Adrenal gland (tissue), 12 donors: ENCODE results near the gene GRIK1. TPM values are rescaled to one million over a fixed set of nuclear protein-coding genes. Genes with fewer than 3 reads are reported as not detected.

ENCODE experiments used
- DNase-seq, 7 donors: peaks; one replicate each; pipeline ENCODE4 v3.0.0-alpha.2; 2019 to 2020
- H3K27ac ChIP-seq, 5 donors: fragments of 200-600 bp; sonication (generic) in 4 of 5; 1 replicate in 3 of 5; 2 replicates in 2 of 5; pipeline versions ENCODE4 v1.5.1 to v1.8.0; 2016 to 2020; ENCODE audit warnings: mild to moderate bottlenecking in 1 of 5
- H3K27me3 ChIP-seq: fragments of 200-600 bp; 2 replicates; pipeline ENCODE4 v1.8.0; 2021
- H3K36me3 ChIP-seq, 2 donors: fragments of 200-600 bp; replicated peaks in 1 of 2; 1 replicate in 1 of 2; 2 replicates in 1 of 2; pipeline versions ENCODE4 v1.5.1 to v1.8.0; 2018 to 2022
- H3K4me1 ChIP-seq, 2 donors: fragments of 200-600 bp; replicated peaks in 1 of 2; 1 replicate in 1 of 2; 2 replicates in 1 of 2; pipeline versions ENCODE4 v1.5.1 to v1.8.0; 2018 to 2021
- H3K4me3 ChIP-seq, 4 donors: fragments of 200-600 bp; sonication (generic) in 3 of 4; one replicate each; pipeline ENCODE4 v1.5.1; 2016 to 2018
- H3K9me3 ChIP-seq, 3 donors: fragments of 200-600 bp; sonication (generic) in 1 of 3; replicated peaks in 1 of 3; 1 replicate in 2 of 3; 2 replicates in 1 of 3; pipeline versions ENCODE4 v1.5.1 to v1.8.0; 2016 to 2021
- POLR2A ChIP-seq, 2 donors: fragments of 450-650 bp; IDR thresholded peaks; one replicate each; pipeline ENCODE4 v1.6.1; 2017; ENCODE audit warnings: antibody characterized with exemption in 2 of 2, mild to moderate bottlenecking in 2 of 2, moderate library complexity in 1 of 2
- WGBS, 4 donors: extraction: QIAGEN DNeasy Blood & Tissue Kit in 2 of 4; methylation state at CpG; one replicate each; pipeline versions ENCODE4 v1.1.5 to v1.1.7; 2013 to 2017; 5-methylcytosine and 5-hydroxymethylcytosine counted together
- intact Hi-C, 2 donors: fragments of 100-400 bp; cut with DNase I; formaldehyde crosslinking; loops; one replicate each; pipeline versions ENCODE4 v1.14.1 to v1.15.0; 2022 to 2023
- polyA plus RNA-seq, 3 donors: library from polyadenylated mRNA; stranded (reverse); fragments of 200-250 nt in 2 of 3; fragments of 350-450 nt in 1 of 3; fragmentation: Illumina TruSeq in 1 of 3; extraction: RNeasy Lipid Tissue Mini Kit (QIAGEN cat#74804) in 1 of 3; gene quantifications; one replicate each; pipeline ENCODE4 v1.2.3, GENCODE V29; 2013 to 2014
- total RNA-seq, 9 donors: library from RNA; depleted of rRNA in 4 of 9; stranded (reverse); fragments of >200 nt in 4 of 9; fragments of 120-200 nt in 1 of 9; fragmentation: NEBNext Ultra II Directional in 1 of 9; extraction: Animal tissue kit (Norgen Biotek cat#: 25700) in 1 of 9; gene quantifications; one replicate each; pipeline versions ENCODE4 v1.1.0 to v1.2.4, GENCODE V29; 2013 to 2023
- TF ChIP-seq, protein P1 (sequence below), 6 experiments: fragments of 450-650 bp in 4 of 6; fragments of 200-600 bp in 2 of 6; sonication (generic) in 1 of 6; IDR thresholded peaks; 1 replicate in 5 of 6; 2 replicates in 1 of 6; pipeline versions ENCODE4 v1.5.1 to v1.8.0; 2016 to 2021; ENCODE audit warnings: antibody characterized with exemption in 6 of 6, mild to moderate bottlenecking in 2 of 6, moderate library complexity in 1 of 6
- donor health status: healthy with polysubstance abuse.
- donor health status: Bipolar disorder and iron deficiency.
- donor health status: DM: yes; HTN: yes; CAD: no.
- donor health status: DM: no; HTN: no; CAD: no.
- donor health status: DM: no; HTN: no; CAD: no.
- donor health status: DM: yes; HTN: yes; CAD: no.

GRIK1 gene
- total and polyA plus RNA-seq, 12 donors: 0.23 to 47.4 (median 8.1) TPM; not detected in 3

DNA sequence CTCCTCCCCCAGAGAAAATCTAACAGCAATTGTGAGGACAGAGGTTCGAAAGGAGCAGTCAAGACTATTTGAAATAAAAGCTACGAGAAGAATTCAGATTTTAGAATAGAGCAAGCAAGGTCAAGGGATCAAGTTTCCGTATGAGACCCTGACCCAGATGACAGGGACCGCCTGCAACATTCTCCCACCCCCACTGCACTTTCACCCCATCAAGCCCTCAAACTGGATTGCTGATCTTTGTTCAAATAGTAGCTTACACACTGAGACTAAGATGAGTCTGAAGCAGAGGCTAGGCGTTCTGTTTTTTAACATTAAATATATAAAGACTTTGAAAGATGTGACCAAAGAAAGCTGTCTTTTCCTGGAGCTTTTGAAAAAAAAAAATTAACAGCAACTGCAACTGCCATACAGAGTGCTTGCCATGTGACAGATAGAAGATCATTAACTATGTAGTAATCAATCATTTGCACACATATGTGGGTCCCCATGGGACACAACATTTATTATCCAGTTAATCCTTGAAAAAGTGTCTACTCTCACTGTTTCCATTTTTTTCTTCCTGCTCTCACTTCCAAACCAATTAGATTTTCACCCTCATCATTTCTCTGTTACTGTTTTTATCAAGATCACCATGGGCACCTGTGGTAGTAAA is 120.0 kb downstream of the GRIK1 start:
- TF ChIP-seq, protein P1, sequence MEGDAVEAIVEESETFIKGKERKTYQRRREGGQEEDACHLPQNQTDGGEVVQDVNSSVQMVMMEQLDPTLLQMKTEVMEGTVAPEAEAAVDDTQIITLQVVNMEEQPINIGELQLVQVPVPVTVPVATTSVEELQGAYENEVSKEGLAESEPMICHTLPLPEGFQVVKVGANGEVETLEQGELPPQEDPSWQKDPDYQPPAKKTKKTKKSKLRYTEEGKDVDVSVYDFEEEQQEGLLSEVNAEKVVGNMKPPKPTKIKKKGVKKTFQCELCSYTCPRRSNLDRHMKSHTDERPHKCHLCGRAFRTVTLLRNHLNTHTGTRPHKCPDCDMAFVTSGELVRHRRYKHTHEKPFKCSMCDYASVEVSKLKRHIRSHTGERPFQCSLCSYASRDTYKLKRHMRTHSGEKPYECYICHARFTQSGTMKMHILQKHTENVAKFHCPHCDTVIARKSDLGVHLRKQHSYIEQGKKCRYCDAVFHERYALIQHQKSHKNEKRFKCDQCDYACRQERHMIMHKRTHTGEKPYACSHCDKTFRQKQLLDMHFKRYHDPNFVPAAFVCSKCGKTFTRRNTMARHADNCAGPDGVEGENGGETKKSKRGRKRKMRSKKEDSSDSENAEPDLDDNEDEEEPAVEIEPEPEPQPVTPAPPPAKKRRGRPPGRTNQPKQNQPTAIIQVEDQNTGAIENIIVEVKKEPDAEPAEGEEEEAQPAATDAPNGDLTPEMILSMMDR (IDR thresholded peaks at IDR 0.05): no peak
- TF ChIP-seq POLR2A (IDR thresholded peaks at IDR 0.05): no peak
- Histone ChIP-seq H3K4me3 (no peak overlapping the region), H3K27ac (no peak overlapping the region), H3K36me3 (no peaks in the 10 kb centered on the region), H3K4me1 (no peaks in the 10 kb centered on the region), H3K27me3 (no peaks in the 10 kb centered on the region), H3K9me3 (no peaks in the 10 kb centered on the region)
- DNase-seq: no peak
- intact Hi-C loops: no loop called here
- WGBS, 4 donors: 48 to 57% (median 52%) methylated on average over 5 of the region's 5 CpGs

DNA sequence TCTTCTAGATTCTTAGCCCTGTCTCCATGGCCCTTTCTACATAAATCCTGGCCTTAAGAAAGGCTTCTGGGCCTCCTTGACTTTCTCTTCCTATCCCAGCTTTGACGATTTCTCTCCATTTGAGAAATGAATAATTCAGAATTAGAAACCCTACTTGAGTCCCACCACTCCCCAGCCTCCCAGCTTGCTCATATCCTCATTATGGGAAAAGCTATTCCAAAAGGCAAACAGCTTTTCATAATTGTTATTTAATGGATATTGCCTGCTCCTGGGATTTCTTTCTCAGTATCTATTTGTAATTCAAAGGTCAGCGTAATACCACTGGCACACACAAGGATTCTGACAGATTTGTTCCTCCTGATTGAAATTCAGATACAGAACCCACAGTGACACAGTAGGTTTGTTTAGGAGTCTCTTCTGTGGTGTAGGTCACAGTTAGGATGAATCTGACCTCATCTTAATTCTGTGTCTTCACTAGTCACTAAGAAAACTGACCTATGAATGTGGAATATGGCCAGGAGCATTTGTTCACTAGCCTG is 121.3 kb downstream of the GRIK1 start:
- intact Hi-C loops: no loop called here
- H3K9me3 ChIP-seq: no peaks in the 10 kb centered on the region
- 76 to 85% (median 80%) methylated on average over 2 of the region's 2 CpGs for whole genome bisulfite sequencing, 4 donors
- H3K4me3 ChIP-seq: no peak overlapping the region
- no peak for TF ChIP-seq POLR2A (IDR thresholded peaks at IDR 0.05)
- TF ChIP-seq, protein P1 (IDR thresholded peaks at IDR 0.05): no peak
- H3K27ac ChIP-seq: no peak overlapping the region
- no peaks in the 10 kb centered on the region for H3K27me3 ChIP-seq
- no peak for DNase-seq
- H3K36me3 ChIP-seq: no peaks in the 10 kb centered on the region
- no peaks in the 10 kb centered on the region for H3K4me1 ChIP-seq

GRCh38 chr21:29817450-29817849 is 122.3 kb downstream of the GRIK1 start:
- no peaks in the 10 kb centered on the region for H3K9me3 ChIP-seq
- WGBS, 4 donors: 81 to 88% (median 87%) methylated on average over 3 of the region's 3 CpGs
- no peaks in the 10 kb centered on the region for H3K4me1 ChIP-seq
- no peaks in the 10 kb centered on the region for H3K27me3 ChIP-seq
- intact Hi-C loops: no loop called here
- TF ChIP-seq, protein P1 (IDR thresholded peaks at IDR 0.05): no peak
- no peak for TF ChIP-seq POLR2A (IDR thresholded peaks at IDR 0.05)
- DNase-seq: no peak
- no peaks in the 10 kb centered on the region for H3K36me3 ChIP-seq
- no peak overlapping the region for H3K4me3 ChIP-seq
- no peak overlapping the region for H3K27ac ChIP-seq

- Histone ChIP-seq H3K4me3 (no peak overlapping the region), H3K27ac (no peak overlapping the region), H3K27me3 (no peaks in the 10 kb centered on the region), H3K9me3 (no peaks in the 10 kb centered on the region), H3K4me1 (no peaks in the 10 kb centered on the region), H3K36me3 (no peaks in the 10 kb centered on the region)
- WGBS, 4 donors: 59 to 80% (median 78%) methylated on average over 3 of the region's 3 CpGs
- DNase-seq: no peak
- TF ChIP-seq POLR2A (IDR thresholded peaks at IDR 0.05): no peak
- TF ChIP-seq, protein P1 (IDR thresholded peaks at IDR 0.05): no peak
- intact Hi-C loops: no loop called here
Measured at GRCh38 chr21:29812947-29813346, 126.8 kb downstream of the GRIK1 start.
